IMR-90 (cell line): Measurements from ENCODE around the gene CREBBP. TPM values are rescaled to one million over a fixed set of nuclear protein-coding genes. Genes with fewer than 3 reads are reported as not detected.

Experiments
- ATAC-seq: fragments of 200-7000 bp; cut with Tn5 transposase; 2 replicates; pipeline ENCODE4 v1.9.1; 2020; ENCODE audit warnings: low read depth, mild to moderate bottlenecking, moderate library complexity
- BruUV-seq: library from RNA; stranded (reverse); fragments of 400-500 nt; replicated peaks from 2 replicates; lab custom pipeline; 2021; lab: Mats Ljungman, UMichigan
- CTCF ChIA-PET: fragments of 300-600 bp; formaldehyde crosslinking; extraction: SDS; loops from one replicate; lab custom pipeline; 2021; ENCODE audit warnings: antibody characterized with exemption; lab: Yijun Ruan, JAX
- POLR2A ChIA-PET: fragments of 300-600 bp; sonication (Branson Sonifier 250); formaldehyde crosslinking; loops from one replicate; lab custom pipeline; 2022; ENCODE audit warnings: antibody characterized with exemption; ENCODE audit not compliant: unreplicated experiment; lab: Charles Lee
- DNase-seq: peaks from one replicate; pipeline ENCODE4 v3.0.0; 2013
- H2AFZ ChIP-seq: replicated peaks from 2 replicates; pipeline ENCODE3; 2013; ENCODE audit warnings: low read length, mild to moderate bottlenecking; ENCODE audit not compliant: poor library complexity
- H2AK5ac ChIP-seq: 2 replicates; pipeline ENCODE4 v1.6.1; 2013; ENCODE audit warnings: low read depth, low read length, inconsistent platforms
- H2AK9ac ChIP-seq: replicated peaks from 2 replicates; pipeline ENCODE3; 2013; ENCODE audit warnings: mild to moderate bottlenecking, low read depth, low read length, moderate library complexity; ENCODE audit not compliant: poor library complexity
- H2BK120ac ChIP-seq: 2 replicates; pipeline ENCODE4 v1.6.1; 2013; ENCODE audit warnings: low read depth, low read length, inconsistent platforms
- H2BK15ac ChIP-seq: 3 replicates; pipeline ENCODE4 v1.6.1; 2013; ENCODE audit warnings: low read depth, low read length, inconsistent platforms
- H2BK20ac ChIP-seq: 2 replicates; pipeline ENCODE4 v1.6.1; 2013; ENCODE audit warnings: low read depth, mild to moderate bottlenecking, inconsistent platforms, low read length, moderate library complexity
- H2BK5ac ChIP-seq: 2 replicates; pipeline ENCODE4 v1.6.1; 2013; ENCODE audit warnings: mild to moderate bottlenecking, low read depth, low read length, inconsistent platforms; ENCODE audit not compliant: poor library complexity, severe bottlenecking
- H3K14ac ChIP-seq: replicated peaks from 2 replicates; pipeline ENCODE4 v1.6.1; 2013; ENCODE audit warnings: low read depth, low read length, inconsistent platforms
- H3K18ac ChIP-seq: 2 replicates; pipeline ENCODE4 v1.6.1; 2013; ENCODE audit warnings: low read depth, low read length, control low read depth
- H3K23ac ChIP-seq: 2 replicates; pipeline ENCODE4 v1.6.1; 2013; ENCODE audit warnings: low read depth, low read length, inconsistent platforms
- H3K27ac ChIP-seq: 2 replicates; pipeline ENCODE4 v1.5.1; 2013; ENCODE audit warnings: mild to moderate bottlenecking, control low read depth, low read length; ENCODE audit not compliant: insufficient read depth
- H3K27me3 ChIP-seq: 2 replicates; pipeline ENCODE4 v1.6.1; 2013; ENCODE audit warnings: low read length; ENCODE audit not compliant: control insufficient read depth, insufficient read depth
- H3K36me3 ChIP-seq: 2 replicates; pipeline ENCODE4 v1.6.1; 2013; ENCODE audit warnings: low read length, mixed read lengths; ENCODE audit not compliant: control insufficient read depth, insufficient read depth
- H3K4ac ChIP-seq: 2 replicates; pipeline ENCODE4 v1.6.1; 2013; ENCODE audit warnings: low read depth, low read length, inconsistent platforms
- H3K4me1 ChIP-seq: 2 replicates; pipeline ENCODE4 v1.6.1; 2013; ENCODE audit warnings: low read length, mixed read lengths; ENCODE audit not compliant: control insufficient read depth, insufficient read depth
- H3K4me2 ChIP-seq: 2 replicates; pipeline ENCODE4 v1.6.1; 2013; ENCODE audit warnings: low read depth, mild to moderate bottlenecking, control low read depth, low read length, moderate library complexity
- H3K4me3 ChIP-seq: 2 replicates; pipeline ENCODE4 v1.5.1; 2013; ENCODE audit warnings: low read depth, mild to moderate bottlenecking, control low read depth, low read length, moderate library complexity; ENCODE audit not compliant: insufficient read depth
- H3K56ac ChIP-seq: 2 replicates; pipeline ENCODE4 v1.6.1; 2013; ENCODE audit warnings: low read length, inconsistent platforms; ENCODE audit not compliant: insufficient read depth; ENCODE audit errors: extremely low read depth
- H3K79me1 ChIP-seq, 2 experiments: 2 replicates each; pipeline ENCODE4 v1.6.1; 2013; ENCODE audit warnings: low read length in 2 of 2, inconsistent platforms in 1 of 2, low read depth in 1 of 2
- H3K9ac ChIP-seq: 2 replicates; pipeline ENCODE4 v1.6.1; 2013; ENCODE audit warnings: low read depth, low read length, control low read depth
- H3K9me1 ChIP-seq: 2 replicates; pipeline ENCODE4 v1.6.1; 2013; ENCODE audit warnings: low read length, inconsistent platforms; ENCODE audit not compliant: insufficient read depth
- H3K9me3 ChIP-seq: 2 replicates; pipeline ENCODE4 v1.6.1; 2013; ENCODE audit warnings: low read length; ENCODE audit not compliant: control insufficient read depth, insufficient read depth
- H4K20me1 ChIP-seq: 2 replicates; pipeline ENCODE4 v1.6.1; 2013; ENCODE audit warnings: low read length, inconsistent platforms; ENCODE audit not compliant: insufficient read depth
- H4K5ac ChIP-seq: 2 replicates; pipeline ENCODE4 v1.6.1; 2013; ENCODE audit warnings: mild to moderate bottlenecking, low read depth, low read length, control low read depth
- H4K8ac ChIP-seq, 2 experiments: 2 replicates each; pipeline ENCODE4 v1.6.1; 2013; ENCODE audit warnings: low read depth in 2 of 2, low read length in 2 of 2, control low read depth in 1 of 2, inconsistent platforms in 1 of 2
- H4K91ac ChIP-seq: 2 replicates; pipeline ENCODE4 v1.6.1; 2013; ENCODE audit warnings: low read depth, low read length, inconsistent platforms; ENCODE audit not compliant: insufficient read depth
- BHLHE40 ChIP-seq: fragments of 150-350 bp; IDR thresholded peaks from 2 replicates; pipeline ENCODE4 v1.6.1; 2016; ENCODE audit warnings: mild to moderate bottlenecking, low read depth, low read length
- CEBPB ChIP-seq: IDR thresholded peaks from 2 replicates; pipeline ENCODE4 v1.6.1; 2012; ENCODE audit warnings: low read depth, low read length, improper control_type of control experiment
- CHD1 ChIP-seq: IDR thresholded peaks from 2 replicates; pipeline ENCODE4 v1.6.1; 2012; ENCODE audit warnings: low read depth, low read length, improper control_type of control experiment
- CTCF ChIP-seq: conservative IDR thresholded peaks from 2 replicates; pipeline ENCODE4 v1.5.1; 2012; ENCODE audit warnings: mild to moderate bottlenecking, low read depth, low read length, improper control_type of control experiment
- MAFK ChIP-seq: IDR thresholded peaks from 2 replicates; pipeline ENCODE4 v1.6.1; 2012; ENCODE audit warnings: low read depth, low read length, improper control_type of control experiment
- MAZ ChIP-seq: IDR thresholded peaks from 2 replicates; pipeline ENCODE4 v1.6.1; 2012; ENCODE audit warnings: low read depth, mild to moderate bottlenecking, low read length, improper control_type of control experiment, moderate library complexity, borderline replicate concordance
- MXI1 ChIP-seq: IDR thresholded peaks from 2 replicates; pipeline ENCODE4 v1.6.1; 2012; ENCODE audit warnings: low read depth, mild to moderate bottlenecking, low read length, moderate library complexity, borderline replicate concordance
- NFE2L2 ChIP-seq: fragments of 150-350 bp; IDR thresholded peaks from 2 replicates; pipeline ENCODE4 v1.6.1; 2016; ENCODE audit warnings: low read depth, mild to moderate bottlenecking, low read length
- POLR2A ChIP-seq: IDR thresholded peaks from 2 replicates; pipeline ENCODE4 v1.6.1; 2012; ENCODE audit warnings: mild to moderate bottlenecking, low read depth, low read length
- RAD21 ChIP-seq: IDR thresholded peaks from 2 replicates; pipeline ENCODE4 v1.6.1; 2012; ENCODE audit warnings: low read length, improper control_type of control experiment
- RCOR1 ChIP-seq: IDR thresholded peaks from 2 replicates; pipeline ENCODE4 v1.6.1; 2012; ENCODE audit warnings: mild to moderate bottlenecking, low read length, improper control_type of control experiment; ENCODE audit not compliant: insufficient replicate concordance
- RFX5 ChIP-seq: IDR thresholded peaks from 2 replicates; pipeline ENCODE4 v1.8.0; 2012; ENCODE audit warnings: low read depth, mild to moderate bottlenecking, low read length, moderate library complexity
- SMC3 ChIP-seq: fragments of 150-350 bp; IDR thresholded peaks from 2 replicates; pipeline ENCODE4 v1.6.1; 2016; ENCODE audit warnings: low read depth, mild to moderate bottlenecking, antibody characterized with exemption, low read length, moderate library complexity
- USF2 ChIP-seq: fragments of 150-350 bp; IDR thresholded peaks from 2 replicates; pipeline ENCODE4 v1.6.1; 2017; ENCODE audit warnings: mild to moderate bottlenecking, antibody characterized with exemption, low read length, low read depth
- WGBS, 2 experiments: methylation state at CpG; one replicate each; pipeline versions ENCODE4 v1.1.5 to v1.1.7; 2013; ENCODE audit warnings: missing lambda C conversion rate in 2 of 2; ENCODE audit not compliant: insufficient read length in 1 of 2; ENCODE audit errors: extremely low coverage in 2 of 2; 5-methylcytosine and 5-hydroxymethylcytosine counted together
- dilution Hi-C: fragments of 300-500 bp; cut with HindIII; formaldehyde crosslinking; loops from one replicate; pipeline ENCODE4 v1.14.3; 2018; ENCODE audit warnings: low sequenced_read_pairs; ENCODE audit not compliant: unreplicated experiment
- in situ Hi-C: fragments of 300-500 bp; cut with MboI; formaldehyde crosslinking; loops from 3 replicates; pipeline ENCODE4 v1.14.3; 2019; ENCODE audit warnings: low sequenced_read_pairs, inconsistent platforms, mixed read lengths
- intact Hi-C: fragments of 100-400 bp; cut with micrococcal nuclease; formaldehyde crosslinking; loops from 2 replicates; pipeline ENCODE4 v1.10.0; 2022
- polyA plus RNA-seq, 3 experiments: library from polyadenylated mRNA; depleted of rRNA; stranded (reverse); fragments of >200 nt; gene quantifications; 2 replicates each; pipeline ENCODE4 v1.2.3, GENCODE V29; 2012; ENCODE audit warnings: low replicate concordance in 1 of 3
- total RNA-seq: library from RNA; depleted of rRNA; stranded (reverse); fragments of >200 nt; gene quantifications from 2 replicates; pipeline ENCODE4 v1.2.3, GENCODE V29; 2012
- TF ChIP-seq, protein P1 (sequence below): fragments of 150-350 bp; IDR thresholded peaks from 2 replicates; pipeline ENCODE4 v1.6.1; 2016; ENCODE audit warnings: low read depth, mild to moderate bottlenecking, low read length, moderate library complexity, borderline replicate concordance

CREBBP gene
- total and polyA plus RNA-seq, 2 of the 4 experiments (the other 2 are of a cell fraction), result 7.3 to 12.5 TPM

- ChIA-PET POLR2A (no interaction called here), CTCF (interaction anchor here (0.6 kb wide), 1 partner anchor 43 kb away, joined by 5 read pairs; no protein-coding TSS in a partner anchor)
- H3K4ac ChIP-seq, result no peak overlapping the region
- 0 out of 2 replicates have a peak, but pooled peaks cover 7% of the 10 kb centered on the region for H3K9me1 ChIP-seq
- H3K36me3 ChIP-seq, result no peaks in the 10 kb centered on the region
- H4K20me1 ChIP-seq, result peaks cover 8% of the 10 kb centered on the region; the same call in 1 of the 2 replicates
- no peak overlapping the region for H3K27ac ChIP-seq
- in situ Hi-C loops (no loop called here), intact Hi-C loops (loop anchor here (10.0 kb wide), 2 partner anchors 419 to 559 kb away; partner anchors contain the start of gene ADCY9), dilution Hi-C loops (no loop called here)
- H3K9ac ChIP-seq, result no peak overlapping the region
- H3K4me1 ChIP-seq, result peaks cover 8% of the 10 kb centered on the region; the same call in 1 of the 2 replicates
- no peak overlapping the region for H2AK5ac ChIP-seq
- H3K23ac ChIP-seq, result no peak overlapping the region
- no peak overlapping the region for H2BK5ac ChIP-seq
- H3K14ac ChIP-seq, result no peak overlapping the region
- no peak for DNase-seq
- no peak overlapping the region for H2BK20ac ChIP-seq
- H3K18ac ChIP-seq, result no peak overlapping the region
- WGBS, 2 experiments, result 89% methylated on average over 9 of the region's 19 CpGs; no CpG with 5 or more reads in 1 of the 2 experiments
- H2AFZ ChIP-seq, result no peak overlapping the region
- peaks cover 30 to 55% of the 10 kb centered on the region in 2 experiments for H3K79me1 ChIP-seq
- no peak overlapping the region for H3K56ac ChIP-seq
- H4K91ac ChIP-seq, result no peak overlapping the region
- no peak overlapping the region for H2AK9ac ChIP-seq
- no peak overlapping the region for H3K4me2 ChIP-seq
- no peaks in the 10 kb centered on the region for H3K27me3 ChIP-seq
- H2BK15ac ChIP-seq, result no peak overlapping the region
- H3K4me3 ChIP-seq, result no peak overlapping the region
- BruUV-seq, result no TSS peak
- H4K5ac ChIP-seq, result no peak overlapping the region
- no peak for ATAC-seq
- no peaks in the 10 kb centered on the region for H3K9me3 ChIP-seq
- H2BK120ac ChIP-seq, result no peak overlapping the region
- H4K8ac ChIP-seq, result no peak overlapping the region
- no peak for TF ChIP-seq RAD21
- no peak for TF ChIP-seq POLR2A
- TF ChIP-seq MAZ, result no peak
- no peak for TF ChIP-seq CTCF
- TF ChIP-seq SMC3, result no peak
- no peak for TF ChIP-seq USF2
- no peak for TF ChIP-seq RFX5
- no peak for TF ChIP-seq CEBPB
- no peak for TF ChIP-seq BHLHE40
- TF ChIP-seq CHD1, result no peak
- TF ChIP-seq, protein P1, sequence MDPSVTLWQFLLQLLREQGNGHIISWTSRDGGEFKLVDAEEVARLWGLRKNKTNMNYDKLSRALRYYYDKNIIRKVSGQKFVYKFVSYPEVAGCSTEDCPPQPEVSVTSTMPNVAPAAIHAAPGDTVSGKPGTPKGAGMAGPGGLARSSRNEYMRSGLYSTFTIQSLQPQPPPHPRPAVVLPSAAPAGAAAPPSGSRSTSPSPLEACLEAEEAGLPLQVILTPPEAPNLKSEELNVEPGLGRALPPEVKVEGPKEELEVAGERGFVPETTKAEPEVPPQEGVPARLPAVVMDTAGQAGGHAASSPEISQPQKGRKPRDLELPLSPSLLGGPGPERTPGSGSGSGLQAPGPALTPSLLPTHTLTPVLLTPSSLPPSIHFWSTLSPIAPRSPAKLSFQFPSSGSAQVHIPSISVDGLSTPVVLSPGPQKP, result no peak
- TF ChIP-seq NFE2L2, result no peak
- no peak for TF ChIP-seq MAFK
- TF ChIP-seq MXI1, result no peak
- no peak for TF ChIP-seq RCOR1
Observed at GRCh38 chr16:3695610-3696369, 184.7 kb downstream of the CREBBP start.
